GM12878 (cell line): ENCODE measurements around the gene CATSPERD. TPM values are rescaled to one million over a fixed set of nuclear protein-coding genes. Genes with fewer than 3 reads are reported as not detected.

Source experiments
- BCL3 ChIP-seq: IDR thresholded peaks from 2 replicates; pipeline ENCODE4 v1.6.1; 2011; ENCODE audit warnings: borderline replicate concordance, low read depth, mild to moderate bottlenecking, moderate library complexity, low read length; ENCODE audit not compliant: insufficient read depth, poor library complexity, severe bottlenecking
- CEBPZ ChIP-seq: fragments of 150-350 bp; IDR thresholded peaks from 2 replicates; pipeline ENCODE4 v1.6.1; 2016; ENCODE audit warnings: low read depth, low read length
- DPF2 ChIP-seq: fragments of 450-650 bp; IDR thresholded peaks from 2 replicates; pipeline ENCODE4 v1.6.1; 2017; ENCODE audit warnings: mild to moderate bottlenecking
- E2F4 ChIP-seq: IDR thresholded peaks from 2 replicates; pipeline ENCODE4 v1.6.1; 2012; ENCODE audit warnings: low read depth, low read length, improper control_type of control experiment
- EZH2 ChIP-seq: IDR thresholded peaks from 2 replicates; pipeline ENCODE4 v1.6.1; 2012; ENCODE audit warnings: low read depth, mild to moderate bottlenecking, control low read depth, inconsistent platforms, low read length, borderline replicate concordance; ENCODE audit not compliant: control insufficient read depth
- HDAC6 ChIP-seq: fragments of 200-600 bp; sonication (generic); IDR thresholded peaks from one replicate; pipeline ENCODE4 v1.8.0; 2017; ENCODE audit warnings: antibody characterized with exemption; ENCODE audit not compliant: unreplicated experiment
- PKNOX1 ChIP-seq: fragments of 450-650 bp; IDR thresholded peaks from 2 replicates; pipeline ENCODE4 v1.6.1; 2016; ENCODE audit warnings: mild to moderate bottlenecking
- RFX5 ChIP-seq: IDR thresholded peaks from 2 replicates; pipeline ENCODE4 v1.6.1; 2011; ENCODE audit warnings: low read depth, low read length, improper control_type of control experiment
- SMAD1 ChIP-seq: fragments of 450-650 bp; IDR thresholded peaks from 2 replicates; pipeline ENCODE4 v1.6.1; 2018; ENCODE audit warnings: mild to moderate bottlenecking, low read depth; ENCODE audit not compliant: partially characterized antibody
- SMAD5 ChIP-seq: IDR thresholded peaks from 2 replicates; pipeline ENCODE4 v1.6.1; 2016; ENCODE audit warnings: antibody characterized with exemption, low read depth
- SUPT20H ChIP-seq: IDR thresholded peaks from 2 replicates; pipeline ENCODE4 v1.6.1; 2011; ENCODE audit warnings: low read depth, mild to moderate bottlenecking, low read length, moderate library complexity, borderline replicate concordance; ENCODE audit not compliant: control insufficient read depth
- TARDBP ChIP-seq: IDR thresholded peaks from 2 replicates; pipeline ENCODE4 v1.6.1; 2016; ENCODE audit warnings: borderline replicate concordance
- TCF12 ChIP-seq: IDR thresholded peaks from 2 replicates; pipeline ENCODE4 v1.6.1; 2011; ENCODE audit warnings: low read depth, mild to moderate bottlenecking, low read length
- ZNF217 ChIP-seq: fragments of 450-650 bp; IDR thresholded peaks from 2 replicates; pipeline ENCODE4 v1.6.1; 2017; ENCODE audit warnings: antibody characterized with exemption, mild to moderate bottlenecking
- ZNF24 ChIP-seq: fragments of 450-650 bp; IDR thresholded peaks from 2 replicates; pipeline ENCODE4 v1.6.1; 2017; ENCODE audit warnings: antibody characterized with exemption, mild to moderate bottlenecking
- ZNF592 ChIP-seq: fragments of 450-650 bp; IDR thresholded peaks from 2 replicates; pipeline ENCODE4 v1.6.1; 2017; ENCODE audit warnings: mild to moderate bottlenecking, moderate library complexity
- ZNF622 ChIP-seq: fragments of 450-650 bp; IDR thresholded peaks from 2 replicates; pipeline ENCODE4 v1.6.1; 2017; ENCODE audit warnings: mild to moderate bottlenecking, inconsistent platforms
- polyA plus RNA-seq, 11 experiments: library from polyadenylated mRNA; depleted of rRNA in 4 of 11; unstranded in 6 of 11; stranded (reverse) in 5 of 11; fragments of >200 nt; fragmentation: Nextera tagmentation in 4 of 11; fragmentation: Illumina TruSeq in 1 of 11; extraction: Ambion mirVana in 4 of 11; extraction: Trizol in 1 of 11; gene quantifications; 1 replicate in 1 of 11; 2 replicates in 10 of 11; pipeline versions ENCODE4 v1.2.1 to v1.2.3, GENCODE V29; 2011 to 2016; ENCODE audit warnings: inconsistent platforms in 2 of 11, missing spikeins in 2 of 11, low read depth in 1 of 11
- total RNA-seq, 4 experiments: library from RNA; depleted of rRNA in 3 of 4; stranded (reverse); fragments of >200 nt in 3 of 4; fragmentation: Illumina TruSeq in 1 of 4; extraction: Trizol in 1 of 4; gene quantifications; 2 replicates each; pipeline versions ENCODE4 v1.2.1 to v1.2.3, GENCODE V29; 2013 to 2021

CATSPERD gene
- total and polyA plus RNA-seq, 10 of the 15 experiments (the other 5 are each of a cell fraction or from before 2014, with no cell fraction given): 0.02 to 0.38 (median 0.11) TPM; not detected in 5

- TF ChIP-seq ZNF592: no peak
- TF ChIP-seq E2F4: peak; percentile 56
- no peak for TF ChIP-seq CEBPZ
- no peak for TF ChIP-seq BCL3
- TF ChIP-seq ZNF217: no peak
- TF ChIP-seq PKNOX1: peak; percentile 72
- TF ChIP-seq SMAD5: peak; percentile 76; the same call in 1 of the 2 replicates
- peak; percentile 73; the same call in 1 of the 2 replicates for TF ChIP-seq DPF2
- TF ChIP-seq TCF12: no peak
- no peak for TF ChIP-seq ZNF622
- peak; percentile 60; the same call in 1 of the 2 replicates for TF ChIP-seq RFX5
- no peak for TF ChIP-seq HDAC6
- TF ChIP-seq TARDBP: no peak
- TF ChIP-seq SMAD1: peak; percentile 71
- no peak for TF ChIP-seq EZH2
- TF ChIP-seq ZNF24: no peak
- no peak for TF ChIP-seq SUPT20H
These were observed 70.4 kb downstream of the CATSPERD start, which contains the start of gene DUS3L (continued) for GRCh38 chr19:5790559-5791520.
